ENCODE results near the gene VAPB.

DNA sequence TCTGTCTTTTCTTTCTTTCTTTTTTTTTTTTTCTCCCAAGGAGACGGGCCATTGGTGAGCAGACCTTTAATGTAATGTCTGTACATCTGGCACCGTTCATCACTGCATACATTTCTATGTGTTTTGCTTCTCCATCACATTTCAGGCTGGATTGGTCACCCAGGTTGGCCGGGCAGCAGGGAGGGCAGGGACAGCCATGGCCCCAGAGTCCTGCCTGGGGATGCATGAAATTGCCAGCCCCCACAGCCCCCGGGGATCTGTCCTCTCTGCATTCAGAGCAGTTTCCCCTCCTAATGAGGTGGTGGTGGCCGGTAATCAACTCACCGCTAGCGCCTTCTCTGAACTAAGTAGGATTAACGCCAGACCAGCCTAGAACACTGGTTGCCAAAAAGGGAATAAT is 75.8 kb downstream of the VAPB start:
- TF ChIP-seq, protein P1, sequence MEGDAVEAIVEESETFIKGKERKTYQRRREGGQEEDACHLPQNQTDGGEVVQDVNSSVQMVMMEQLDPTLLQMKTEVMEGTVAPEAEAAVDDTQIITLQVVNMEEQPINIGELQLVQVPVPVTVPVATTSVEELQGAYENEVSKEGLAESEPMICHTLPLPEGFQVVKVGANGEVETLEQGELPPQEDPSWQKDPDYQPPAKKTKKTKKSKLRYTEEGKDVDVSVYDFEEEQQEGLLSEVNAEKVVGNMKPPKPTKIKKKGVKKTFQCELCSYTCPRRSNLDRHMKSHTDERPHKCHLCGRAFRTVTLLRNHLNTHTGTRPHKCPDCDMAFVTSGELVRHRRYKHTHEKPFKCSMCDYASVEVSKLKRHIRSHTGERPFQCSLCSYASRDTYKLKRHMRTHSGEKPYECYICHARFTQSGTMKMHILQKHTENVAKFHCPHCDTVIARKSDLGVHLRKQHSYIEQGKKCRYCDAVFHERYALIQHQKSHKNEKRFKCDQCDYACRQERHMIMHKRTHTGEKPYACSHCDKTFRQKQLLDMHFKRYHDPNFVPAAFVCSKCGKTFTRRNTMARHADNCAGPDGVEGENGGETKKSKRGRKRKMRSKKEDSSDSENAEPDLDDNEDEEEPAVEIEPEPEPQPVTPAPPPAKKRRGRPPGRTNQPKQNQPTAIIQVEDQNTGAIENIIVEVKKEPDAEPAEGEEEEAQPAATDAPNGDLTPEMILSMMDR (IDR thresholded peaks at IDR 0.05 in 8 of 11, conservative IDR thresholded peaks at IDR 0.05 in 3 of 11), result no peak
- no peak for TF ChIP-seq POLR2A (IDR thresholded peaks at IDR 0.05)
